Fibroblast of skin of back (primary cell): ENCODE data around the gene DIDO1. TPM values are rescaled to one million over a fixed set of nuclear protein-coding genes. Genes with fewer than 3 reads are reported as not detected.

Source experiments
- DNase-seq: peaks from one replicate; pipeline ENCODE4 v3.0.0-alpha.2; 2013
- polyA plus RNA-seq, 2 experiments: library from polyadenylated mRNA; unstranded; fragments of 120-200 nt; gene quantifications; one replicate each; pipeline ENCODE4 v1.2.1, GENCODE V29; 2013; ENCODE audit not compliant: insufficient read length in 2 of 2

DIDO1 gene
- 25.8 TPM for polyA plus RNA-seq (2013, experiment 1 of 2; ENCODE audit: insufficient read length)
- polyA plus RNA-seq (2013, experiment 2 of 2; ENCODE audit: insufficient read length) = 23.7 TPM

DNA sequence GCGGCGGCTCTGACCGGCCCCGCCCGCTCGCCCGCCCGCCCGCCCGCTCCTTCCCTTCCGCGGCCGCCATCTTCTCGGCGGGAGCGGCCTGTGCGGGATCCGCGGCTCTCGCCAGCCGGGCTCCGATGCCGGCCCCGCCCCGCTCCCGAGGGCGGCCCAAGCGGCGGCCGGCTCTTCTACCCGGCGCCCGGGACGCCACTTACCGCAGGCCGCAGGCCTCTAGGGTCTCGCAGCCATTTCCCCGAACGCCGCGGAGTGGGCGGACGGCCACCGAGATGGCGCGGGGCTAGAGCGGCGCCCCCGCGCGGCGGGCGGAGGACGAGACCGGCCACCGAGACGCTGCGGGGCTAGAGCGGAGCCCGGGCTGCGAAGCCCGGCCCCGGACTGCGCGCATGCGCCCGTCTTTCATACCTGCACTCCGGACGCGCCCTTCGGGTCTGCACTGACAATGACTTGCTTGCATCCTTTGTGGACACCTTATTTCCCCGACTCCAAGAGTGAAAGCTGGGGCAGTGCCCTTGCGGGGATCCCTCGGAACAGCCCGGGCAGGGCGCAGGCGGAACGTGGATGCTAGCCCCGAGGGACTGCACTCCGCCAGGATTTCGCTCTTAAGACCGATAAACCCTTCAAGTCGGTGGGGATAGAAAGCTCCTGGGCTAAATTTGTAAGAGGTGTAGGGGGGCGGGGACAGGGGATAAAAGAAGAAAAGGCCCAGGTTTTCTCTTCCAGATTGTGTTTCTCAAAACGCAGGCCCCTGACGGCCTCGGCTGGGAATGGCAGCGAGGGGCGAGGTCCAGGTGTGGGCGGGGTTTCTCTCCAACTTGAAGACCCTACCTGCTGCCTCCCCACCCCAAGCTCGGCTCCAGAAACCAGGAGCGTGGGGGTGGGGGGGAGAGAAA is at the start of gene DIDO1:
Gene DIDO1, minus strand, starts transcription at position 277 of the 899 bp plus-strand sequence.
- peak; percentile 79 for DNase-seq

DNA sequence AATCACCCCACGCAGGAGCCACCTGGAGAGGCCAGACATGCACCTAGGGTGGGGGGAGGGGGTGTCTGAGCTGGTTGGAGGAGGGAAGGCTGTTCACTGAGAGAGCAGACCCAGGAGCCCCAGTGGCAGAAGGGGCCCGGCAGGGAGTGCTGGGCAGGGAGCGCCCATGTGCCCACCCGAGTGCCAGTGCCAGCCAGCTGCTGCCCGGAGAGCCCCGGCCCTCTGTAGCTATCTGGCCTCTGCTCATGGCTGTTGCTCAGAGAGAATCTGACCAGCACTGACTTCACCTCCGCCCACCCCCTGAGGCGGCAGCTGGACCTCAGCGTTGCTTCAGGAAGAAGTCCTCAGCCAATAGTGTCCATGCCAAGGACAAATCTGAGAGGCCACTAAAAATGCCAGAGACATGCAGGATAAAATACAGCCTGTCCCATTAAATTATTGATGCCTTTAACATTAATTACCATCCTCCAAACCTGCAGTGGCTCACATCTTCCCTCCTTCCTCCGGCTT is 49.0 kb upstream of the DIDO1 start:
- no peak for DNase-seq

DNA sequence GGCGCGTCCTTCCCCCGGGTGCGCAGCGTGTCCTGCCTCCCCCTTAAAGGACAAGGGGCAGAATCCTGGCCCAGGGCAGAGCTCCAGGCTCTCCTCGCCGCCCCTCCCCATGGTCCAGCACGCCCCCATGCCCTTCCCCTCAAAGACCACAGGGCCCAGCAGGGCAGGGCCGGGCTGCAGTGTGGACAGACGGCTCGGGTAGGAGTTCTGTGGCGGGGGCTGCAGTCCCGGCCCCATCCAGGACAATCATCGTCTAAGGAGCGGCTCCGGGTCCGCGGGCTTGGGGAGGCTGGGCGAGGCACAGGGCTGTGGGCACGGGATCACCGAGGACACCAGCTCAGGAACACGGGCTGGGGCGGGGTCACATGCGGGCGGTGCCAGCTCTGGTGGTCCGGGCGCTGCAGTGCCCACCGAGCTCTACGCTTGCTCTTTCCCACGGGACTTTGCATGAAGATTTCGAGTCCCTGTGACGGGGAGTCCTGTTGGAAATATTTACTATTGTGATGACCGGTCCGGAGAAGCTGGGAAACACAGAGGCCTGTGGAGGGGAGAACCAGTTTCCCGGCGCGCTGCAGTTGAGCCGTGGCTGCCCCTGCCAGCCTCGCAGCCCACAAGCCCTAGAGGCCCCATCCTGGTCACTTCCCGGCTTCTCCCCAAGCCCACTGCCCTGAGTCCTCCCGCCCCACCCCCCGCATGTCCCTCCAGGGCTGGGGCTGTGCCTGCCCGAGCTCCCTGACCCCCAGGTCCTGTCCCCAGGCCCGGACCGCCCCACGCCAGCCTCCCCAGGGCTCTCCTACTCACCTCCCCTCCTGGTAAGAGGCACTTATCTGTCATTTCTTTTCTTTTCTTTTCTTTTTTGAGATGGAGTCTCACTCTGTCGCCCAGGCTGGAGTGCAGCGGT is 46.8 kb upstream of the DIDO1 start:
- no peak for DNase-seq

DNA sequence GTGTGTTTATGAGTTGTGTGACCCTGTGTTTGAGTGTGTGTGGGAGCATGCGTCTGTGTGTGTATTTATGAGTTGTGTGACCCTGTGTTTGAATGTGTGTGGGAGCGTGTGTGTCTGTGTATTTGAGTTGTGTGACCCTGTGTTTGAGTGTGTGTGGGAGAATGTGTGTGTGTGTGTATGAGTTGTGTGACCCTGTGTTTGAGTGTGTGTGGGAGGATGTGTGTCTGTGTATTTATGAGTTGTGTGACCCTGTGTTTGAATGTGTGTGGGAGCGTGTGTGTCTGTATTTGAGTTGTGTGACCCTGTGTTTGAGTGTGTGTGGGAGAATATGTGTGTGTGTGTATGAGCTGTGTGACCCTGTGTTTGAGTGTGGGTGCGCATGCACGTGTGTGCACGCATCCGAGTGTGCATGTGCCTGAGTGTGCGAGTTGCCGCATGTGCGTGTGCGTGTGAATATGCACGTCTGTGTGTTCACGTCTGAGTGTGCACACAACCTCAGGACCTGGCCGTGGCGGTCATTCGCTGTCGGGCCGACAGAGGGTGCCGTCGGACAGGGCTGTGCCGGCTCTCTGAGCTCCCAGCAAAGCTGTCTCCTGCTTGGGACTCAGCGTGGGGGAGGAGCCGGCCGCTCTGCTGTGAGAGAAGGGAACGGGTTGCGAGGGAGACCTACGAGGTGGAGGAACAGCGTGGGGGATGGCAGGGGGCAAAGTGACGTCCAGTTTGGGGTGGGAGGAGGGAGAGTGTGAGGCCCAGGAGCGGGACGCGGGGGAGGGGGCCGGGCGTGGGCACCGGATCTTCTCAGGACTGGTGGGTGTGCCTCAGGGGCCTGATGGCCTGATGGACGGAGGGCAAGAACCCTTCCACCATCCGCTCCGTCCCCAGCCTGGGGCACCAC is 45.9 kb upstream of the DIDO1 start:
- DNase-seq = peak; percentile 72

DNA sequence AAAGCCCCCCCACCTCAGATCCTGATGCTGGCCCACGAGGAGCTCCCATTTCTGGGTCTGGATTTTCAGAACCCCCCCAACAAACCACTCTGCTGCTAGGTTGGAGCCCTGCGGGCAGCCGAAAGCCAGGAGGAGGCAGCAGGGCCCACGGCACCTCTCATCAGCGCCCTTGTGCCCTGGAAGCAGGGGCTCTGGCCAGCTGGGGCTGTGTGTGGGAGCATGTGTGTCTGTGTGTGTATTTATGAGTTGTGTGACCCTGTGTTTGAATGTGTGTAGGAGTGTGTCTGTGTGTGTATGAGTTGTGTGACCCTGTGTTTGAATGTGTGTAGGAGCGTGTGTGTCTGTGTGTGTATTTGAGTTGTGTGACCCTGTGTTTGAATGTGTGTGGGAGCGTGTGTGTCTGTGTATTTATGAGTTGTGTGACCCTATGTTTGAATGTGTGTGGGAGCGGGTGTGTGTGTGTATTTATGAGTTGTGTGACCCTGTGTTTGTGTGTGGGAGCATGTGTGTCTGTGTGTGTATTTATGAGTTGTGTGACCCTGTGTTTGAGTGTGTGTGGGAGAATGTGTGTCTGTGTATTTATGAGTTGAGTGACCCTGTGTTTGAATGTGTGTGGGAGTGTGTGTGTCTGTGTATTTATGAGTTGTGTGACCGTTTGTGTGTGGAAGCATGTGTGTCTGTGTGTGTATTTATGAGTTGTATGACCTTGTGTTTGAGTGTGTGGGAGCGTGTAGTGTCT is 45.1 kb upstream of the DIDO1 start:
- no peak for DNase-seq

DNA sequence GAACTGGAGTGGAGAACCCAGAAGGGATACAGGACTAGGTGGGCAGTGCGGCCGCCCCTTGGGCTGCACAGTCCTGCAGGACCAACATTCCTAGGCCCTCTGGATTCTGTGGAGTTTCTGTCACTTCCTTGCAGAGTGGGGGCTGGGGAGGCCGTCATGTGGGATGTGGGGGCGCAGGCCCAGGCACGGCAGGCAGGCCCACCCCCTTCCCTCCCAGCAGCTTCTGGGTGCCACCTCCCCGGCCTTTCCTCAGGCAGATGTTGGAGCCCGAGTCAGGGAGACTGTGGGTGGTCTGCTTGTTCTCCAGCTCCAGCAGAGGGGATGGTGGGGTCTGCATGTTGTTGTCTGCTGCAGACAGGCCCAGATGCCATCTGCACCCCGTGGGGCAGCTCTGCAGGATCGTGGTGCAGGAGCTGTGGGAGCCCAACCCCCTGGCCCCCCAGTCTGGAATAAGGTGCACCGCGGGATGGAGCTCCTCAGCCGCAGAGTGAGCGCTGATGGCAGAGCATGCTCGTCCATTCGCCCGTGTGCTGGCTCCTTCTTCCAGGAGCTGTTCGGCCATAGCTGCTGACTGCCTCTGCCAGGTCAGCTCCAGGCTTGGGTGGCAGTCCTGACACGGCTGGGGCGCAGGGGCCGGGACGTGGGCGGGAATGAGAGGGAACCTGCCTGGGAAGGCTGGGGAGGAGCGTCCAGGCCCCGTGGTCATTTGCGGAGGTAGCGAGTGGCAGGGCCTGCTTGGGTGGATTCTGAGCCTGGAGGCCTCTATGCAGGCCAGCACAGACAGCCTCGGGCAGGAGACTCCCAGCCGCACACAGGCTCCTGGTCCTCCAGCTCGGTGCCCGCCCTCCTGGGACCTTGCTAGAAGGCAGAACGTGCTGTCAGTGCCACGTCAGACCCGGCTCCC is 44.3 kb upstream of the DIDO1 start:
- DNase-seq = no peak

DNA sequence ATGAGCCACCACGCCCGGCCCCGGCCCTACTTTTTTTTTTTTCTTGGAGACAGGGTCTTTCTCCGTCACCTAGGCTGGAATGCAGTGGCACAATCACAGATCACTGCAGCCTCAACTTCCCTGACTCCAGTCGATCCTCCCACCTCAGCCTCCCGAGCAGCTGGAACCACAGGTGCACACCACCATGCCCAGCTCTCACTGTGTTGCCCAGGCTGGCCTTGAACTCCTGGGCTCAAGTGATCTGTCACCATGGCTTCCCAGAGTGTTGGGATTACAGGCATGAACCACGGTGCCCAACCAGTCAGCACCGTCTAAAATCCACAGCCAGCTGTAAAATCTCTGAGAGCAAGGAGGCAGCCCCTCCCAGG is 43.6 kb upstream of the DIDO1 start:
- no peak for DNase-seq

DNA sequence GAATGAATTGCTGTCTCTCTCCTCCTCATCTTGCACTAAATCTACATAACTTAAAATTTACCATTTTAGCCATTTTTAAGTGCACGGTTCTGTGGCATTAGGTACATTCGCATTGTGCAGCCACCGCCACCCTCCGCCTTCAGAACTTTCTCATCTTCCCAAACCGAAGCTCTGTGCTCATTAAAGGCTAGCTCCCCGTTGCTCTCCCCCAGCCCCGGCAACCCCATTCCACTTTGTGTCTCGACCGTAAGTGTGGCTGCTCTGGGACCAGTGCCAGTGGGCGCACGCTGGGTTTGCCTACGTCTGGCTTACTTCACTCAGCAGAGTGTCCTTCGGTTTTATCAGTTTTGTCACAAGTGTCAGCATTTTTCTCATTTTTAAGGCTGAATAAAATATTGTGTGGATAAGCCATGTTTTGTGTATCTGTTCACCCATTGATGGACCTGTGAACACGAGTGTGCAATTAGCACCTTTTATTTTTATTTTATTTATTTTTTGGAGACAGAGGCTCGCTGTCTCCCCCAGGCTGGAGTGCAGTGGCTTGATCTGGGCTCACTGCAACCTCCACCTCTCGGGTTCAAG is 43.0 kb upstream of the DIDO1 start:
- DNase-seq = no peak

DNA sequence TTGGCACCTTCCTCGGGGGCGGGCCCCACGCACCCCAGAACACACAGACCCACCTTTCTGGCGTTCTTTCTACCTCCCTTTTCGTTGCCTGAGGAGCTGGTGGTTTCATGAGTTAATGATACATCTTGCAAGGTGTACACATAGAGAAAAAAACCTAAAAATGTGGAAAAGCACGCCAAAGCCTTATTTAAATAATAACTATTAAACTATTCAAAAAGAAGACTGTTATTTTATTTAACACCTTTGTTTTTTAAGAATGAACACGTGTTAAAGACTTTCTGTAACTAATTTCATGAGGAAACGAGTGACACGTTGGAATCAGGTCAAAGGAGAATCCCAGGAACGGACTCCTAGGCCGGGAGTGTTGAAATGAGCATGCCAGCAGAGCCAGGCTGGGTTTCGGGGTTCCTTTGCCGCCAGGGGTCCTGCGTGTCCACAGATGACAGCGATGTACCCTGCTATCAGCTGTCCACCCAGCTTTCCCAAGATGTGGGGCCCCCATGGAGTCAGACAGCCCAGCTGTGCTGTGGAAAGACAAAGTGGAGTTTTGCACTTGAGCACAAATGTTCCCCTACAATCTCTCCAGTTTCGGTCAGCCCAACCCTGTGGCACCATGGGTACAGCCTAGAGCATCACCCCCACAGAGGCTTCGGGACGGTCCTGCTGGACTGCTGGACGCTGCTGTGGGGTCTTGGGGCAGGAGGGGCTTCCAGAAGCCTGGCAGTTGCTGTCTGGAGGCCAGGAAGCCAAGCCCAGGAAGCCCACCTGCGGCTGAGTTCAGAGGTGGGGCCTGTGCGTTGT is 42.3 kb upstream of the DIDO1 start:
- no peak for DNase-seq

DNA sequence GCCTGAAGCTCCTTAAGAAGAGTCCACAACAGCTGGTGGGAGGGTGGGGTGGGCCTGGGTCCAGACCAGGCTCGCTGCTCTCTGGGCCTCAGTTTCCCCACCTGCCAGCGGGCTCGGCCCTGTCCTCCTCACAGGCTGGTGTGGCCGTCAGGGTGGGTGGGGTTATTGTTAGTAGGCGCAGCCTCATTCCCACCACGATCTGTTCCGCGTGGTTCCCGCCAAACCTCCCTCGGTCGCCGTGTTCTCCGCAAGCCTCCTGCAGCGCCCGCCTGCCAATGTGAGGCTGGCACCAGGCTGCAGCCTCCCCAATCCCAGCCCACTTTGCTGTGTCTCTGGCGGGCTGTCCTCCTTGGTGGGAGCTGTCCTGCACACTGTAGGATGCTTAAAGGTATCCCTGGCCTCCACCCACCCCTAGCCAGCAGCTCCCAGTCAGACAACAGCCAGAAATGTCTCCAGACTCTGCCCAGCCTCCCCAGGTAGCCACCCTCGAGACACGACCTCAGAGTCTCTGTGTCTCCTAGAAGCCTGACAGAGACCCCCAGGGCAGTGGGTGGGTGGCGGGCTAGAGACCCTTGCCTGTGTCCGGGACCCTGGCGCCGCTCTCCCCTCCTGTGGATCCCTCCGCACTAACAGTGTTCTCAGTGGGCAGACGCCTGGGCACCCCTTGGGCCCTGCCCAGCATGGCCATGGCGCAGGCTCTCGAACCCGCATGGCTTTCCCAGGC is 41.5 kb upstream of the DIDO1 start:
- DNase-seq = no peak

DNA sequence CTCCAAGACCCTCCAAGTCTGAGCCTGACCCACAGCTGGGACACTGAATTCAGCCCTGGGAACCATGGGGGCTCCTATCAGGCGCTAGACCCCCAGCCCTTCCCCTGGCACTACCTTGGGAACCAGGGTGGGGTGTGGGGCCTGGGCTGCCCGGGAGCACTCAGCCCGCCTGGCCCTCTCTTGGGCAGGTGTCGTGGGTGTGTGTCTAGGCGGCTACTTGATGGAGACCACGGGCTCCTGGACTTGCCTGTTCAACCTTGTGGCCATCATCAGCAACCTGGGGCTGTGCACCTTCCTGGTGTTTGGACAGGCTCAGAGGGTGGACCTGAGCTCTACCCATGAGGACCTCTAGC is 40.8 kb upstream of the DIDO1 start:
- no peak for DNase-seq

DNA sequence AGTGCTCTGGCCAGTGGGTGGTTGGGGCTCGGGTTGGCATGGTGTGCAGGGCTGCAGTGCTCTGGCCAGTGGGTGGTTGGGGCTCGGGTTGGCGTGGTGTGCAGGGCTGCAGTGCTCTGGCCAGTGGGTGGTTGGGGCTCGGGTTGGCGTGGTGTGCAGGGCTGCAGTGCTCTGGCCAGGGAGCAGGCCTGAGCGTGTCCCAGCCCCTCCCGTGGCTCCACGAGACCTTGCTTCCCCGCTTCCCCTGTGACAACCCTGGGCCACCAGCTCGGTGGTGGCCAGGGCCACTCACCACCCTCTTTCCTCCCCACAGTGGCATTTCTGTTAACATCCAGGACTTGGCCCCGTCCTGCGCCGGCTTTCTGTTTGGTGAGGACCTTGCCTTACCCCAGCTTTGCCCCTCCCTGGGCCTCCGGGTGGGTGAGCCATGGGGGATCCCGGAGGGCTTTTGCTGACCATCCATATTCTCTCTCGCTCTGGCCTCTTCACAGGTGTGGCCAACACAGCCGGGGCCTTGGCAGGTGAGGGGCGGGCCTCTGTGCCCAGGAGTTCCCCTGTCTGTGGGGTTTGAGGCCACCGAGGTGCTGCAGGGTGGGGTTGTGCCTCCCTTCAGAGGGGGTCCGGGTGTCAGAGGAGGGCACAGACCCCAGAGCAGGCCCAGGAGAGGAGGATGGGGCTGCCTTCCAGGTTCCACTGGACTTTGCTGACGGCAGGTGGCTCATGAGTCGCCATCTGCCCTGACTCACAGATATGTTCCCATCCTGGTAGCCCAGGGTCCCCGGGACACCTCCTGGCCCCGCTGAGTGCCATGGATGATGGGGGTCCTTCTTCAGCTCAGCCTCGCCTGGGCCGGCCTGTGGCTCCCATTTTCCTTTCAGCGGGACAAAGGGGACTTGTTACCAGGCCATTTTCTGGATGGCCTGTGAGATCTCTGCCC is 40.2 kb upstream of the DIDO1 start:
- DNase-seq = no peak

DNA sequence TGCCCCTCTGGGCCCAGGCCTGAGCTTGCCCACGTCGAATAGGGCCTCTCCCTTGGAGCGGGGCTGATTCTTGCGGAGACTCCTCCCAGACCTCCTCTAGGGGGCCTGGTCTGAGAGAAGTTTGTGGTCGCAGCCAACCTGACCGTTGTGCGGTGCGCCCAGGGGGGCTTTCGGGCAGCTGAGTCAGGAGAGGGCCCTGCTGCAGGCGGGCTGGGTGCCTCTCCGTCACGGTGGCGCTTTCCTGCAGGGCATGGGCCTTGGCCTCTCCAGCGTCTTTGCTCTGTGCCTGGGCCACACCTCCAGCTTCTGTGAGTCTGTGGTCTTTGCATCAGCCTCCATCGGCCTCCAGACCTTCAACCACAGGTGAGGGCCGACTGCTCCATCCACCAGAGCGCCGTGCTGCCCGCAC is 39.1 kb upstream of the DIDO1 start:
- no peak for DNase-seq

DNA sequence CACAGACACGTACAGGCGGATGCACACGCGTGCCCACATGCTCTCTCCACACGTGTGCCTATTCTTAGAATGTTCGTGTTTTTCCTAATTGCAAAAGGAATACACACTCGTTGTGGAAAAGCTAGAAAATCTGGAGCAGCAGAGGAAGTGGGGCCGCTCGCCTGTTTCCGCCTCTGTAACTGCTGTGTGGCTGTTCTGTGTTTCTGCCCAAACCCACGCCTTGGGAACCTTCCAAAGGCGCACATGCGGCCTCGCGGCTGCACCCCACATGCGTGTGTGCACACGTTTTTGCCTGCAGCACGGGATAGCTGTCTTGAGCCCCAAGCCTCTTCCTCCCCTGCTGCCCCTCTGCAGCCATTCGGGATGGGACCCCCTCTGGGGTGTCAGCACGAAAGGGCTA is 38.4 kb upstream of the DIDO1 start:
- DNase-seq = no peak

DNA sequence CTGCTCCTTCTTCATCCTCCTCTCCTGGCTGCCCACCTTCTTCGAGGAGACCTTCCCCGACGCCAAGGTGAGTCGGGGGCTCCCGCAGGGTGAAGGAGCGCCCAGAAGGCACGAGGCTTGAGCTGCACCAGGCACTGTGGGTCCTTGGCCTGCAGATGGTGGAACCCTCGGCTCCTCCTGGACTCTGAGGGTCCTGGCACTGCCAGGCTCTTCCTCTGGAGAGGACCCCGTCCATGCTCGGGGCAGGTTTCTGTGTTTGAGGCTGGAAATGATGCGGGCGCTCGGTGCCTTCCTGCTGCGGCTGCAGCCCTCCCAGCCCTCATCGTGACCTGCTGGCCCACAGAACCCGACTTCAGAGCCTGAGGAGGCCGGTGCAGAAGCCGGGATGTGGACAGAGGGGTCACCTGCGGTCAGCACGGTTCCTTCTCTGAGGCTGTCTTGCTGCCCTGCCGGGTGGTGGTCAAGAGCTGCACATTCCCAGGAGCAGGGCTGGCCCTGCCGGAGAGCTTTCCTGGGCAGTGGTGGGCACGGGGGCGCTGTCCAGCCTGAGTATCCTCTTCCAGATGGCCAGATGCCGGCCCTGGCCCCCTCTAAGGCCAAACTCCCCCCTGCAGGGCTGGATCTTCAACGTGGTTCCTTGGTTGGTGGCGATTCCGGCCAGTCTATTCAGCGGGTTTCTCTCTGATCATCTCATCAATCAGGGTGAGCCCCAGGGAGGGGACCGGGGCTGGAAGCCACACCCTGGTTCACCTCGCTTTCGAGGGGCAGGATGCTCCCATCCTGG is 37.5 kb upstream of the DIDO1 start:
- DNase-seq = no peak

DNA sequence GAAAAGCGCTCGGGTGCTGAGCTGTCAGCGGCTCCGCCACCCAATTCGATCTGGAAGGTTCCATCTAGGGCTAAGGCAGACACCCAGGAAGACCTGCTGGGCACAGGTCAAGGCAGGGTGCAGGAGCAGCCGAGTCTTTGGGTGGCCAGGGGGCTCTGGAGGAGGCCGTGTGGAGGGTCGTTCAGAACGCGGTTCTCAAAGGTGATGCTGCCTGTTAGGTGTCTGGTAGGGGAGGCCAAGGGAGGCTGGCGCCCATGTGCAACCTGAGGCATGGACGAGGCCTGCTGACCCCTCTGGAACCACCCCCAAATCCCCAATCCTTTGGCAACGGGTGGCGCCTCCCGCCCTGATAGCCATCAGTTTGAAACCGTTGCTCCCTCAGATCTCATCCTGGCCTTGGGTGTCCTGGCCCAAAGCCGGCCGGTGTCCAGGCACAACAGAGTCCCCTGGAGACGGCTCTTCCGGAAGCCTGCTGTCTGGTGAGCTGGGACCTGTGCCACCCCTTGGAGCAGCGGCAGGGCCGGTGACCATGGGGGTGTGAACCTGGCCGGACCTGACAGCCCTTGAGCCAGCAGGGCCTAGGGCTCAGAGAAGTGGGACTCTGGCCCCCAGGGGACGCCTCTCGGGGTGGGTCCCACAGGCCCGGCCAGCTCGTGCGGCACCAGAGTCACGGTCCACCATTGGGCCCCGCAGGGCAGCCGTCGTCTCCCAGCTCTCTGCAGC is 36.7 kb upstream of the DIDO1 start:
- DNase-seq = no peak
